Measurements from ENCODE around the gene PLAC8L1. TPM values are rescaled to one million over a fixed set of nuclear protein-coding genes. Genes with fewer than 3 reads are reported as not detected.

The PLAC8L1 gene
- total RNA-seq, 1 experiment from 2014 or later, result 0.77 TPM

- TF ChIP-seq ZSCAN18 (CRISPR knock-in tag; IDR thresholded peaks at IDR 0.05) (no peak), KAT7 (CRISPR knock-in tag; IDR thresholded peaks at IDR 0.05; ENCODE audit: borderline replicate concordance) (no peak), HMGXB4 (CRISPR knock-in tag; IDR thresholded peaks at IDR 0.05) (no peak), SMAD3 (CRISPR knock-in tag; IDR thresholded peaks at IDR 0.05; ENCODE audit: borderline replicate concordance) (no peak), ZNF263 (CRISPR knock-in tag; IDR thresholded peaks at IDR 0.05; ENCODE audit: low read depth) (no peak), ATF1 (CRISPR knock-in tag; IDR thresholded peaks at IDR 0.05) (no peak), RORB (CRISPR knock-in tag; IDR thresholded peaks at IDR 0.05) (no peak), ZNF532 (CRISPR knock-in tag; IDR thresholded peaks at IDR 0.05; ENCODE audit: borderline replicate concordance) (no peak), ZNF138 (CRISPR knock-in tag; conservative IDR thresholded peaks at IDR 0.05) (no peak), ZNF671 (CRISPR knock-in tag; IDR thresholded peaks at IDR 0.05) (no peak), MLX (CRISPR knock-in tag; IDR thresholded peaks at IDR 0.05) (no peak), RELA (CRISPR knock-in tag; IDR thresholded peaks at IDR 0.05; ENCODE audit: borderline replicate concordance) (no peak), SMAD4 (CRISPR knock-in tag; IDR thresholded peaks at IDR 0.05) (no peak), ZNF219 (CRISPR knock-in tag; IDR thresholded peaks at IDR 0.05; ENCODE audit: borderline replicate concordance) (no peak), TP53 (CRISPR knock-in tag; IDR thresholded peaks at IDR 0.05) (no peak), ZNF416 (CRISPR knock-in tag; IDR thresholded peaks at IDR 0.05) (no peak)
- TF ChIP-seq, protein P1, sequence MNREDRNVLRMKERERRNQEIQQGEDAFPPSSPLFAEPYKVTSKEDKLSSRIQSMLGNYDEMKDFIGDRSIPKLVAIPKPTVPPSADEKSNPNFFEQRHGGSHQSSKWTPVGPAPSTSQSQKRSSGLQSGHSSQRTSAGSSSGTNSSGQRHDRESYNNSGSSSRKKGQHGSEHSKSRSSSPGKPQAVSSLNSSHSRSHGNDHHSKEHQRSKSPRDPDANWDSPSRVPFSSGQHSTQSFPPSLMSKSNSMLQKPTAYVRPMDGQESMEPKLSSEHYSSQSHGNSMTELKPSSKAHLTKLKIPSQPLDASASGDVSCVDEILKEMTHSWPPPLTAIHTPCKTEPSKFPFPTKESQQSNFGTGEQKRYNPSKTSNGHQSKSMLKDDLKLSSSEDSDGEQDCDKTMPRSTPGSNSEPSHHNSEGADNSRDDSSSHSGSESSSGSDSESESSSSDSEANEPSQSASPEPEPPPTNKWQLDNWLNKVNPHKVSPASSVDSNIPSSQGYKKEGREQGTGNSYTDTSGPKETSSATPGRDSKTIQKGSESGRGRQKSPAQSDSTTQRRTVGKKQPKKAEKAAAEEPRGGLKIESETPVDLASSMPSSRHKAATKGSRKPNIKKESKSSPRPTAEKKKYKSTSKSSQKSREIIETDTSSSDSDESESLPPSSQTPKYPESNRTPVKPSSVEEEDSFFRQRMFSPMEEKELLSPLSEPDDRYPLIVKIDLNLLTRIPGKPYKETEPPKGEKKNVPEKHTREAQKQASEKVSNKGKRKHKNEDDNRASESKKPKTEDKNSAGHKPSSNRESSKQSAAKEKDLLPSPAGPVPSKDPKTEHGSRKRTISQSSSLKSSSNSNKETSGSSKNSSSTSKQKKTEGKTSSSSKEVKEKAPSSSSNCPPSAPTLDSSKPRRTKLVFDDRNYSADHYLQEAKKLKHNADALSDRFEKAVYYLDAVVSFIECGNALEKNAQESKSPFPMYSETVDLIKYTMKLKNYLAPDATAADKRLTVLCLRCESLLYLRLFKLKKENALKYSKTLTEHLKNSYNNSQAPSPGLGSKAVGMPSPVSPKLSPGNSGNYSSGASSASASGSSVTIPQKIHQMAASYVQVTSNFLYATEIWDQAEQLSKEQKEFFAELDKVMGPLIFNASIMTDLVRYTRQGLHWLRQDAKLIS (CRISPR knock-in tag; IDR thresholded peaks at IDR 0.05; ENCODE audit: borderline replicate concordance), result no peak
- Mint-ChIP-seq H3K9me3 (no peaks in the 10 kb centered on the region), H3K27me3 (ENCODE audit: low read depth) (no peaks in the 10 kb centered on the region), H3K4me3 (no peak overlapping the region), H3K36me3 (no peaks in the 10 kb centered on the region), H3K4me1 (peaks cover 2% of the 10 kb centered on the region; the same call in 1 of the 2 replicates), H3K27ac (no peak overlapping the region)
- ChIA-PET CTCF (interaction anchor here (0.7 kb wide), 1 partner anchor 236 kb away, joined by 3 read pairs; no protein-coding TSS in a partner anchor), POLR2A (no interaction called here)
- ATAC-seq (no peak), DNase-seq (ENCODE audit: low spot score) (no peak)
These were observed 58.0 kb downstream of the PLAC8L1 start for GRCh38 chr5:146047396-146047795.
